Activated B cell treated with CpG ODN at 0.5 μM for 24 hours (primary cell): ENCODE data around the gene MMEL1. TPM values are rescaled to one million over a fixed set of nuclear protein-coding genes. Genes with fewer than 3 reads are reported as not detected.
"Not testable (repeated sequence)": the region's sequence is repeated elsewhere in the genome, so short reads cannot be mapped to it uniquely, and the experiment has no call there.

Experiments
- ATAC-seq: fragments of 200-7000 bp; cut with Tn5 transposase; one replicate; pipeline ENCODE4 v1.10.0; 2021; ENCODE audit warnings: low read depth, mild to moderate bottlenecking, moderate library complexity
- CTCF ChIA-PET: fragments of 350-600 bp; sonication (Branson Sonifier 250); formaldehyde crosslinking; loops from one replicate; lab custom pipeline; 2021; ENCODE audit warnings: antibody characterized with exemption; lab: Charles Lee
- POLR2A ChIA-PET: fragments of 350-600 bp; sonication (Branson Sonifier 250); formaldehyde crosslinking; loops from one replicate; lab custom pipeline; 2021; ENCODE audit warnings: antibody characterized with exemption; lab: Charles Lee
- DNase-seq: peaks from one replicate; pipeline ENCODE4 v3.0.0; 2022
- H3K27ac Mint-ChIP-seq: one replicate; pipeline ENCODE4 v1.8.0; 2020; ENCODE audit warnings: mixed read lengths
- H3K27me3 Mint-ChIP-seq: one replicate; pipeline ENCODE4 v1.8.0; 2021; ENCODE audit warnings: mixed read lengths
- H3K36me3 Mint-ChIP-seq: one replicate; pipeline ENCODE4 v1.8.0; 2021; ENCODE audit warnings: low read depth, mixed read lengths
- H3K4me1 Mint-ChIP-seq: one replicate; pipeline ENCODE4 v1.8.0; 2021; ENCODE audit warnings: mixed read lengths
- H3K4me3 Mint-ChIP-seq: one replicate; pipeline ENCODE4 v1.8.0; 2020; ENCODE audit warnings: mild to moderate bottlenecking, mixed read lengths
- H3K9me3 Mint-ChIP-seq: one replicate; pipeline ENCODE4 v1.8.0; 2020; ENCODE audit warnings: mixed read lengths
- CTCF ChIP-seq: fragments of 200-600 bp; IDR thresholded peaks from one replicate; pipeline ENCODE4 v1.8.0; 2022; ENCODE audit warnings: antibody characterized with exemption, mild to moderate bottlenecking
- intact Hi-C: fragments of 100-400 bp; cut with micrococcal nuclease; formaldehyde crosslinking; loops from one replicate; pipeline ENCODE4 v1.15.1; 2024
- total RNA-seq: library from RNA; stranded (reverse); gene quantifications from 2 replicates; pipeline ENCODE4 v1.2.3, GENCODE V29; 2022

Gene MMEL1
- total RNA-seq, 1 donor from 2014 or later, result not detected

- Mint-ChIP-seq H3K4me1 (no peaks in the 10 kb centered on the region), H3K27me3 (peaks cover 40% of the 10 kb centered on the region), H3K27ac (no peak overlapping the region), H3K36me3 (no peaks in the 10 kb centered on the region), H3K9me3 (no peaks in the 10 kb centered on the region), H3K4me3 (no peak overlapping the region)
- peak; percentile 15 for DNase-seq
- ATAC-seq, result no peak
- ChIA-PET POLR2A (no interaction called here), CTCF (no interaction called here)
- TF ChIP-seq CTCF, result no peak
- intact Hi-C loops, result no loop called here
Measured at GRCh38 chr1:2628191-2628932, 4.5 kb downstream of the MMEL1 start.

- peaks cover 38% of the 10 kb centered on the region for H3K27me3 Mint-ChIP-seq
Measured at GRCh38 chr1:2627746-2628145, 5.1 kb downstream of the MMEL1 start.

GRCh38 chr1:2625748-2626147 is 7.1 kb downstream of the MMEL1 start:
- H3K9me3 Mint-ChIP-seq, H3K36me3 Mint-ChIP-seq, H3K27ac Mint-ChIP-seq, H3K4me1 Mint-ChIP-seq, POLR2A ChIA-PET, DNase-seq, CTCF ChIA-PET, H3K4me3 Mint-ChIP-seq, ATAC-seq, intact Hi-C loops: not testable (repeated sequence)
- peaks cover 46% of the 10 kb centered on the region for H3K27me3 Mint-ChIP-seq

More at GRCh38 chr1:2627746-2628145, 5.1 kb downstream of the MMEL1 start:
- Mint-ChIP-seq H3K36me3 (no peaks in the 10 kb centered on the region), H3K9me3 (no peaks in the 10 kb centered on the region), H3K4me1 (no peaks in the 10 kb centered on the region), H3K27ac (no peak overlapping the region), H3K4me3 (no peak overlapping the region)
- no peak for DNase-seq
- ATAC-seq, result no peak
- TF ChIP-seq CTCF, result no peak
- ChIA-PET CTCF (no interaction called here), POLR2A (no interaction called here)
- intact Hi-C loops, result no loop called here

- Mint-ChIP-seq H3K4me3 (no peak overlapping the region), H3K9me3 (peaks cover 1% of the 10 kb centered on the region), H3K27me3 (peaks cover 45% of the 10 kb centered on the region), H3K36me3 (no peaks in the 10 kb centered on the region), H3K27ac (no peak overlapping the region), H3K4me1 (no peaks in the 10 kb centered on the region)
- intact Hi-C loops, result no loop called here
- TF ChIP-seq CTCF, result no peak
- ChIA-PET POLR2A (no interaction called here), CTCF (no interaction called here)
- ATAC-seq (no peak), DNase-seq (no peak)
Measured at GRCh38 chr1:2625311-2625710, 7.5 kb downstream of the MMEL1 start.

- CTCF ChIA-PET, result no interaction called here
- H3K27me3 Mint-ChIP-seq, result peaks cover 42% of the 10 kb centered on the region
Measured at GRCh38 chr1:2624735-2625300, 8.0 kb downstream of the MMEL1 start.

More at GRCh38 chr1:2624735-2625300, 8.0 kb downstream of the MMEL1 start:
- intact Hi-C loops, result no loop called here
- Mint-ChIP-seq H3K4me3 (no peak overlapping the region), H3K9me3 (peaks cover 5% of the 10 kb centered on the region), H3K36me3 (no peaks in the 10 kb centered on the region), H3K27ac (no peak overlapping the region), H3K4me1 (no peaks in the 10 kb centered on the region)
- POLR2A ChIA-PET, result no interaction called here
- DNase-seq (no peak), ATAC-seq (no peak)
- TF ChIP-seq CTCF, result no peak
